GM12891 (cell line): ENCODE results near the gene UBFD1.
"Not testable (repeated sequence)": the region's sequence is repeated elsewhere in the genome, so short reads cannot be mapped to it uniquely, and the experiment has no call there.

Experiments used
- PAX5 ChIP-seq: IDR thresholded peaks from 2 replicates; pipeline ENCODE4 v1.6.1; 2011; ENCODE audit warnings: low read length, moderate library complexity, mild to moderate bottlenecking; ENCODE audit not compliant: insufficient read depth, severe bottlenecking
- POLR2A ChIP-seq: IDR thresholded peaks from 2 replicates; pipeline ENCODE4 v1.6.1; 2011; ENCODE audit warnings: low read depth, low read length, control low read depth
- POLR2AphosphoS5 ChIP-seq: IDR thresholded peaks from 2 replicates; pipeline ENCODE4 v1.6.1; 2011; ENCODE audit warnings: low read depth, low read length, control low read depth
- POU2F2 ChIP-seq: IDR thresholded peaks from 2 replicates; pipeline ENCODE4 v1.6.1; 2011; ENCODE audit warnings: low read depth, mild to moderate bottlenecking, control low read depth, low read length, moderate library complexity
- SPI1 ChIP-seq: IDR thresholded peaks from 2 replicates; pipeline ENCODE4 v1.6.1; 2011; ENCODE audit warnings: low read depth, low read length, control low read depth
- TAF1 ChIP-seq: IDR thresholded peaks from 2 replicates; pipeline ENCODE4 v1.6.1; 2011; ENCODE audit warnings: low read depth, low read length, control low read depth

DNA sequence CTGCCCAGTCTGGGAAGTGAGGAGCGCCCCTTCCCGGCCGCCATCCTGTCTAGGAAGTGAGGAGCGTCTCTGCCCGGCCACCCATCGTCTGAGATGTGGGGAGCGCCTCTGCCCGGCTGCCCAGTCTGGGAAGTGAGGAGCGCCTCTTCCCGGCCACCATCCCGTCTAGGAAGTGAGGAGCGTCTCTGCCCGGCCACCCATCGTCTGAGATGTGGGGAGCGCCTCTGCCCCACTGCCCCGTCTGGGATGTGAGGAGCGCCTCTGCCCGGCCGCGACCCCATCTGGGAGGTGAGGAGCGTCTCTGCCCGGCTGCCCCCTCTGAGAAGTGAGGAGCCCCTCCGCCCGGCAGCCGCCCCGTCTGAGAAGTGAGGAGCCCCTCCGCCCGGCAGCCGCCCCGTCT lies 25.7 kb downstream of the UBFD1 start:
- not testable (repeated sequence) for TF ChIP-seq POLR2AphosphoS5, POLR2A, SPI1, TAF1, PAX5, POU2F2
